Uterus (tissue), 2 donors: Measurements from ENCODE around the gene CDC5L.

Experiments used
- CTCF ChIP-seq, 4 experiments: fragments of 200-600 bp in 2 of 4; fragments of 450-650 bp in 2 of 4; sonication (generic) in 2 of 4; IDR thresholded peaks; one replicate each; pipeline ENCODE4 v1.5.1; 2016 to 2019; ENCODE audit warnings: antibody characterized with exemption in 4 of 4, mild to moderate bottlenecking in 2 of 4, moderate library complexity in 1 of 4
- POLR2A ChIP-seq, 2 donors: fragments of 450-650 bp; IDR thresholded peaks; one replicate each; pipeline ENCODE4 v1.6.1; 2016; ENCODE audit warnings: antibody characterized with exemption in 2 of 2, mild to moderate bottlenecking in 1 of 2, moderate library complexity in 1 of 2

GRCh38 chr6:44438827-44439226, 51.3 kb downstream of the CDC5L start:
- TF ChIP-seq CTCF (IDR thresholded peaks at IDR 0.05) (no peak), POLR2A (IDR thresholded peaks at IDR 0.05) (no peak)
